MM.1S (cell line): ENCODE measurements around the gene LRCH1.

Experiments used
- EZH2 ChIP-seq: fragments of 300-600 bp; sonication (generic); optimal IDR thresholded peaks from 2 replicates; pipeline ENCODE3; 2017; ENCODE audit warnings: low read depth, mild to moderate bottlenecking, antibody characterized with exemption, low read length, mixed read lengths
- TF ChIP-seq, protein P1 (sequence below): fragments of 300-600 bp; sonication (generic); IDR thresholded peaks from 2 replicates; pipeline ENCODE4 v1.5.1; 2016; ENCODE audit warnings: antibody characterized with exemption, low read length, mixed read lengths

DNA sequence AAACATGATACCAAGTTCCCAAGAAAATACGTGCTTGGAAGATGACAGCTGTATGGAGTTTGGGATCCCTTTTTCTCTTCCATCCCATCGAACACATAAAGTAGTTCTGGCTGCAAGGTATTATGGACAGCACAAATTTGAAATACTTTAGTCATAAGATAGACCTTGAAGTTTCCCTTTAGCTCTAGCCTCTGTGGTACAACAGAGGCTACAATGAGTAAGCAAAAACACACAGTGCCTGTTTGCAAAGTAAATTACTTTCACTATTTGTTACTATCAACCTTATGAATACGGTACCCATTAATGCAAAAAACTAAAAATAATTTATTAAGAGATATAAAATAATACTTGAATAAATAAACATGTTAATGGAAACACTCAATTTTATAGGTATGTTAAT, 21.0 kb upstream of the LRCH1 start:
- TF ChIP-seq, protein P1, sequence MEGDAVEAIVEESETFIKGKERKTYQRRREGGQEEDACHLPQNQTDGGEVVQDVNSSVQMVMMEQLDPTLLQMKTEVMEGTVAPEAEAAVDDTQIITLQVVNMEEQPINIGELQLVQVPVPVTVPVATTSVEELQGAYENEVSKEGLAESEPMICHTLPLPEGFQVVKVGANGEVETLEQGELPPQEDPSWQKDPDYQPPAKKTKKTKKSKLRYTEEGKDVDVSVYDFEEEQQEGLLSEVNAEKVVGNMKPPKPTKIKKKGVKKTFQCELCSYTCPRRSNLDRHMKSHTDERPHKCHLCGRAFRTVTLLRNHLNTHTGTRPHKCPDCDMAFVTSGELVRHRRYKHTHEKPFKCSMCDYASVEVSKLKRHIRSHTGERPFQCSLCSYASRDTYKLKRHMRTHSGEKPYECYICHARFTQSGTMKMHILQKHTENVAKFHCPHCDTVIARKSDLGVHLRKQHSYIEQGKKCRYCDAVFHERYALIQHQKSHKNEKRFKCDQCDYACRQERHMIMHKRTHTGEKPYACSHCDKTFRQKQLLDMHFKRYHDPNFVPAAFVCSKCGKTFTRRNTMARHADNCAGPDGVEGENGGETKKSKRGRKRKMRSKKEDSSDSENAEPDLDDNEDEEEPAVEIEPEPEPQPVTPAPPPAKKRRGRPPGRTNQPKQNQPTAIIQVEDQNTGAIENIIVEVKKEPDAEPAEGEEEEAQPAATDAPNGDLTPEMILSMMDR = no peak
- no peak for TF ChIP-seq EZH2
